AG04450 (cell line): ENCODE data around the gene AGMO. TPM values are rescaled to one million over a fixed set of nuclear protein-coding genes. Genes with fewer than 3 reads are reported as not detected.

Experiments
- CTCF ChIA-PET: fragments of 300-600, 350-600 bp; formaldehyde crosslinking; extraction: SDS; loops from one replicate; lab custom pipeline; 2022; ENCODE audit warnings: antibody characterized with exemption, inconsistent platforms; lab: Charles Lee
- POLR2A ChIA-PET: fragments of 350-600 bp; formaldehyde crosslinking; extraction: SDS; loops from one replicate; lab custom pipeline; 2021; ENCODE audit warnings: antibody characterized with exemption, inconsistent platforms; lab: Yijun Ruan, JAX
- DNase-seq: peaks from one replicate; pipeline ENCODE4 v3.0.0-alpha.2; 2011; ENCODE audit warnings: low read depth, low spot score
- H3K27ac ChIP-seq: one replicate; pipeline ENCODE4 v1.5.1; 2012; ENCODE audit warnings: low read depth, low read length, control low read depth
- H3K27me3 ChIP-seq: one replicate; pipeline ENCODE4 v1.6.0; 2012; ENCODE audit warnings: low read length; ENCODE audit not compliant: control insufficient read depth, insufficient read depth
- H3K4me3 ChIP-seq: 2 replicates; pipeline ENCODE4 v1.5.1; 2011; ENCODE audit warnings: mild to moderate bottlenecking, low read depth, low read length, control low read depth
- H3K9me3 ChIP-seq: 2 replicates; pipeline ENCODE4 v1.5.1; 2012; ENCODE audit warnings: low read length; ENCODE audit not compliant: control insufficient read depth, insufficient read depth
- CTCF ChIP-seq: IDR thresholded peaks from 2 replicates; pipeline ENCODE4 v1.5.1; 2011; ENCODE audit warnings: low read depth, low read length, control low read depth, inconsistent platforms
- polyA plus RNA-seq: library from polyadenylated mRNA; depleted of rRNA; stranded (reverse); fragments of >200 nt; gene quantifications from 2 replicates; pipeline ENCODE4 v1.2.3, GENCODE V29; 2011

The AGMO gene
- polyA plus RNA-seq, 1 experiment: 0.10 TPM

GRCh38 chr7:15485998-15486397, 75.8 kb downstream of the AGMO start:
- Histone ChIP-seq H3K27me3 (no peaks in the 10 kb centered on the region), H3K27ac (no peak overlapping the region), H3K9me3 (no peaks in the 10 kb centered on the region), H3K4me3 (no peak overlapping the region)
- no peak for DNase-seq
- POLR2A ChIA-PET: no interaction called here
- no peak for TF ChIP-seq CTCF
- CTCF ChIA-PET: no interaction called here

- CTCF ChIA-PET: no interaction called here
- Histone ChIP-seq H3K9me3 (no peaks in the 10 kb centered on the region), H3K4me3 (no peak overlapping the region), H3K27ac (no peak overlapping the region), H3K27me3 (no peaks in the 10 kb centered on the region)
- no peak for TF ChIP-seq CTCF
- POLR2A ChIA-PET: no interaction called here
- no peak for DNase-seq
Measured at GRCh38 chr7:15485431-15485830, 76.4 kb downstream of the AGMO start.

GRCh38 chr7:15481132-15481531, 80.7 kb downstream of the AGMO start:
- no peaks in the 10 kb centered on the region for H3K27me3 ChIP-seq
- ChIA-PET CTCF (no interaction called here), POLR2A (no interaction called here)
- TF ChIP-seq CTCF: no peak
- H3K27ac ChIP-seq: no peak overlapping the region
- DNase-seq: no peak
- H3K4me3 ChIP-seq: no peak overlapping the region
- H3K9me3 ChIP-seq: no peaks in the 10 kb centered on the region

GRCh38 chr7:15478401-15478800, 83.4 kb downstream of the AGMO start:
- DNase-seq: no peak
- Histone ChIP-seq H3K27ac (no peak overlapping the region), H3K9me3 (no peaks in the 10 kb centered on the region), H3K4me3 (no peak overlapping the region), H3K27me3 (no peaks in the 10 kb centered on the region)
- CTCF ChIA-PET: no interaction called here
- POLR2A ChIA-PET: no interaction called here
- TF ChIP-seq CTCF: no peak

- no peak overlapping the region for H3K4me3 ChIP-seq
- CTCF ChIA-PET: no interaction called here
- POLR2A ChIA-PET: no interaction called here
- no peaks in the 10 kb centered on the region for H3K27me3 ChIP-seq
- no peaks in the 10 kb centered on the region for H3K9me3 ChIP-seq
- no peak overlapping the region for H3K27ac ChIP-seq
- no peak for TF ChIP-seq CTCF
- DNase-seq: no peak
Measured at GRCh38 chr7:15476531-15476918, 85.3 kb downstream of the AGMO start.
